Panc1 (cell line): ENCODE data around the gene RNF145. TPM values are rescaled to one million over a fixed set of nuclear protein-coding genes. Genes with fewer than 3 reads are reported as not detected.

ENCODE experiments used
- ATAC-seq: fragments of 200-7000 bp; cut with Tn5 transposase; 2 replicates; pipeline ENCODE4 v1.9.1; 2020; ENCODE audit warnings: mild to moderate bottlenecking, moderate library complexity
- BruUV-seq: library from RNA; stranded (reverse); fragments of 400-500 nt; replicated peaks from 2 replicates; lab custom pipeline; 2021; lab: Mats Ljungman, UMichigan
- CTCF ChIA-PET: fragments of 300-600 bp; sonication (Branson Sonifier 250); formaldehyde crosslinking; loops from one replicate; lab custom pipeline; 2022; ENCODE audit warnings: antibody characterized with exemption; lab: Charles Lee
- POLR2A ChIA-PET: fragments of 300-600 bp; sonication (Branson Sonifier 250); formaldehyde crosslinking; loops from one replicate; lab custom pipeline; 2022; ENCODE audit warnings: antibody characterized with exemption; lab: Charles Lee
- DNase-seq: peaks from one replicate; pipeline ENCODE4 v3.0.0-alpha.2; 2010; ENCODE audit warnings: low read depth, low spot score
- H3K27ac ChIP-seq: 2 replicates; pipeline ENCODE4 v1.5.1; 2011; ENCODE audit warnings: mild to moderate bottlenecking, low read length, inconsistent platforms
- H3K27me3 ChIP-seq: fragments of 200-500 bp; sonication (Bioruptor generic); 2 replicates; pipeline ENCODE4 v1.6.0; 2014; ENCODE audit warnings: low read length, inconsistent platforms; ENCODE audit not compliant: control insufficient read depth, insufficient read depth
- H3K36me3 ChIP-seq: fragments of 200-500 bp; sonication (Bioruptor generic); 2 replicates; pipeline ENCODE4 v1.5.1; 2014; ENCODE audit warnings: inconsistent platforms, mild to moderate bottlenecking, low read length, moderate library complexity; ENCODE audit not compliant: control insufficient read depth, insufficient read depth
- H3K4me1 ChIP-seq: 2 replicates; pipeline ENCODE4 v1.5.1; 2011; ENCODE audit warnings: inconsistent platforms, mild to moderate bottlenecking, low read length, moderate library complexity; ENCODE audit not compliant: control insufficient read depth, insufficient read depth
- H3K4me3 ChIP-seq, 2 experiments: 2 replicates each; pipeline ENCODE4 v1.5.1; 2011 to 2012; ENCODE audit warnings: low read depth in 2 of 2, low read length in 2 of 2, mild to moderate bottlenecking in 2 of 2, inconsistent platforms in 1 of 2, moderate library complexity in 1 of 2
- H3K9me3 ChIP-seq: fragments of 200-500 bp; sonication (Bioruptor generic); 2 replicates; pipeline ENCODE4 v1.5.1; 2014; ENCODE audit warnings: low read depth, mild to moderate bottlenecking, inconsistent platforms, low read length, moderate library complexity; ENCODE audit not compliant: control insufficient read depth, insufficient read depth
- CTCF ChIP-seq: fragments of 450-650 bp; IDR thresholded peaks from 2 replicates; pipeline ENCODE4 v1.5.1; 2017; ENCODE audit warnings: mild to moderate bottlenecking
- POLR2AphosphoS5 ChIP-seq: IDR thresholded peaks from 2 replicates; pipeline ENCODE4 v1.6.1; 2012; ENCODE audit warnings: mild to moderate bottlenecking, low read depth, low read length, moderate library complexity
- SIN3A ChIP-seq: IDR thresholded peaks from 2 replicates; pipeline ENCODE4 v1.6.1; 2012; ENCODE audit warnings: low read depth, mild to moderate bottlenecking, low read length, moderate library complexity, borderline replicate concordance; ENCODE audit not compliant: insufficient read depth
- TCF7L2 ChIP-seq: IDR thresholded peaks from 2 replicates; pipeline ENCODE4 v1.6.1; 2011; ENCODE audit warnings: mild to moderate bottlenecking, low read depth, low read length, inconsistent platforms
- in situ Hi-C: cut with HindIII; loops from 2 replicates; pipeline ENCODE4 v1.10.0; 2016; ENCODE audit warnings: low sequenced_read_pairs, low pct_unique_long_range_greater_than_20kb
- intact Hi-C: fragments of 100-400 bp; cut with micrococcal nuclease; formaldehyde crosslinking; loops from one replicate; pipeline ENCODE4 v1.10.0; 2022; ENCODE audit not compliant: unreplicated experiment
- total RNA-seq: library from RNA; stranded (reverse); gene quantifications from one replicate; pipeline ENCODE4 v1.2.1, GENCODE V29; 2021; ENCODE audit not compliant: unreplicated experiment
- TF ChIP-seq, protein P1 (sequence below), 2 experiments: IDR thresholded peaks; 2 replicates each; pipeline ENCODE4 v1.6.1; 2011 to 2012; ENCODE audit warnings: low read depth in 2 of 2, control low read depth in 1 of 2, low read length in 1 of 2, mild to moderate bottlenecking in 1 of 2, moderate library complexity in 1 of 2; ENCODE audit not compliant: insufficient read depth in 1 of 2

Gene RNF145
- total RNA-seq, 1 experiment from 2014 or later, result 81.8 TPM

- no peaks in the 10 kb centered on the region; the same call in 1 of the 2 replicates for H3K27me3 ChIP-seq
- no peaks in the 10 kb centered on the region for H3K4me1 ChIP-seq
- H3K9me3 ChIP-seq, result no peaks in the 10 kb centered on the region
- H3K27ac ChIP-seq, result no peak overlapping the region
- DNase-seq, result no peak
- ChIA-PET CTCF (no interaction called here), POLR2A (no interaction called here)
- H3K36me3 ChIP-seq, result no peaks in the 10 kb centered on the region
- TF ChIP-seq TCF7L2 (no peak), CTCF (no peak), SIN3A (no peak), POLR2AphosphoS5 (no peak)
- TF ChIP-seq, protein P1, sequence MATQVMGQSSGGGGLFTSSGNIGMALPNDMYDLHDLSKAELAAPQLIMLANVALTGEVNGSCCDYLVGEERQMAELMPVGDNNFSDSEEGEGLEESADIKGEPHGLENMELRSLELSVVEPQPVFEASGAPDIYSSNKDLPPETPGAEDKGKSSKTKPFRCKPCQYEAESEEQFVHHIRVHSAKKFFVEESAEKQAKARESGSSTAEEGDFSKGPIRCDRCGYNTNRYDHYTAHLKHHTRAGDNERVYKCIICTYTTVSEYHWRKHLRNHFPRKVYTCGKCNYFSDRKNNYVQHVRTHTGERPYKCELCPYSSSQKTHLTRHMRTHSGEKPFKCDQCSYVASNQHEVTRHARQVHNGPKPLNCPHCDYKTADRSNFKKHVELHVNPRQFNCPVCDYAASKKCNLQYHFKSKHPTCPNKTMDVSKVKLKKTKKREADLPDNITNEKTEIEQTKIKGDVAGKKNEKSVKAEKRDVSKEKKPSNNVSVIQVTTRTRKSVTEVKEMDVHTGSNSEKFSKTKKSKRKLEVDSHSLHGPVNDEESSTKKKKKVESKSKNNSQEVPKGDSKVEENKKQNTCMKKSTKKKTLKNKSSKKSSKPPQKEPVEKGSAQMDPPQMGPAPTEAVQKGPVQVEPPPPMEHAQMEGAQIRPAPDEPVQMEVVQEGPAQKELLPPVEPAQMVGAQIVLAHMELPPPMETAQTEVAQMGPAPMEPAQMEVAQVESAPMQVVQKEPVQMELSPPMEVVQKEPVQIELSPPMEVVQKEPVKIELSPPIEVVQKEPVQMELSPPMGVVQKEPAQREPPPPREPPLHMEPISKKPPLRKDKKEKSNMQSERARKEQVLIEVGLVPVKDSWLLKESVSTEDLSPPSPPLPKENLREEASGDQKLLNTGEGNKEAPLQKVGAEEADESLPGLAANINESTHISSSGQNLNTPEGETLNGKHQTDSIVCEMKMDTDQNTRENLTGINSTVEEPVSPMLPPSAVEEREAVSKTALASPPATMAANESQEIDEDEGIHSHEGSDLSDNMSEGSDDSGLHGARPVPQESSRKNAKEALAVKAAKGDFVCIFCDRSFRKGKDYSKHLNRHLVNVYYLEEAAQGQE (IDR thresholded peaks at IDR 0.05; ENCODE audit: insufficient read depth in 1 of 2, low read depth in 2 of 2, low read length in 1 of 2), result no peak
- ATAC-seq, result no peak
- H3K4me3 ChIP-seq, result no peak overlapping the region
- intact Hi-C loops (no loop called here), in situ Hi-C loops (no loop called here)
- no TSS peak for BruUV-seq
Observed at GRCh38 chr5:159252195-159252594, 42.8 kb upstream of the RNF145 start.

DNA sequence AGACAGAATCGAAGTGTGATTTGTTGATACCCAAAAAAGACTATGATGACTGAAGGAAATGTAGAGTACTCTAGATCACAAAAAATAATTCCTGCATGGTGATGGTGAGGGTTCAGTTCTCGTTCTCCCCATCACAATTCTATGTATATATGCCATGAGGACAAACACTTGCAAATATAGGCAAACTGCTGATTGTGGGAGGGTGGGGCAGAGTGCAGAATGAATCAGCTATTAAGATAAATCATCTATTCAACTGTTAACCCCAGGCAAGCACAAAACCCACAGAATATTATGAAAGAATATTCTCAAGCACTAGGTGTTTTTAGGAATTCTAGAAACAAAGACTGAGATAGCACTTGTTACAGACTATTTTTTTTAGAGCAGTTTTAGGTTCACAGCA lies 39.8 kb upstream of the RNF145 start:
- ChIA-PET POLR2A (no interaction called here), CTCF (no interaction called here)
- in situ Hi-C loops, result no loop called here
- DNase-seq (no peak), ATAC-seq (no peak)
- no peaks in the 10 kb centered on the region for H3K4me1 ChIP-seq
- H3K27ac ChIP-seq, result no peak overlapping the region
- intact Hi-C loops, result no loop called here
- no TSS peak for BruUV-seq
- no peak for TF ChIP-seq TCF7L2
- no peak for TF ChIP-seq POLR2AphosphoS5
- no peak for TF ChIP-seq SIN3A
- no peak for TF ChIP-seq CTCF
- TF ChIP-seq, protein P1 (IDR thresholded peaks at IDR 0.05; ENCODE audit: insufficient read depth in 1 of 2, low read depth in 2 of 2, low read length in 1 of 2), result no peak
- no peaks in the 10 kb centered on the region; the same call in 1 of the 2 replicates for H3K27me3 ChIP-seq
- H3K36me3 ChIP-seq, result no peaks in the 10 kb centered on the region
- no peak overlapping the region for H3K4me3 ChIP-seq
- H3K9me3 ChIP-seq, result no peaks in the 10 kb centered on the region
